ENCODE data around the gene CPN2. TPM values are rescaled to one million over a fixed set of nuclear protein-coding genes. Genes with fewer than 3 reads are reported as not detected.

The CPN2 gene
- total RNA-seq, 2 experiments from 2014 or later: not detected

DNA sequence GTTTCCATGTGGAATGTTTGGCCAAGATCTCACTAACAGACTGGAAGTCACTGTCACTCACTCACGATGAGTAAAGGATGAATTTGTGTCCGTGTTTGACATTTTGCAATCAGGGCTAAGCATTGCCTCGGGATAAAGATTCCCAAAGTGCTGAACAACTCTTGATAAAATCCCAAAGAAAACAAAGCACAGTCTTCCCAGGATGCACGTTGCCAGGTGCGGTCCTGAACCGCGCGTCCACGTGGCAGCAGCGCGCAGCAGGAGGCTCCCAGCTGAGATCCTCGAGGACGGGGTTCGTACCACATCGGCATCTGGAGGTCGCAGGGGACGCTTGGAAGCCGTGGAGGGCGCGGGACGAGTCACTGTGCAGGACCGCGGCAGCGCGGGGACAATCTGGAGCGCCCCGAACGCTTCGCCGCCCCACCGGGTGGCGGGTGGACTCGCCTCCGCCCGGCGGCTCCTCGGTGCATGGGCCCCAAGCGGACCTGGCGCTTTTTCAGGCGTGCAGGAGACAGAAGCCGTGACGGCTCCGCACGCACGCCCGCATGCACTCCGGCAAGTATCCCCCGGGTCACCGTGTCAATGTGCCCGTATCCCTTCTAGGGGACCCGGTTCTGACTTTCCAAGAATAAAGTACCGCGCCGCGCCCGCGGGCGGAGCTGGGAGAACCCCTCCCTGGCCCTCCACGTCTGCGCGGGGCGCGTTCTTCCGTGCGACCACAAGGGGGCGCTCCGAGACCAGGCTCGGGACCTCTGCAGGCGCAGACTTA, 17.7 kb downstream of the CPN2 start:
- H3K4me1 Mint-ChIP-seq: peaks cover 2% of the 10 kb centered on the region
- no peak overlapping the region for H3K27ac Mint-ChIP-seq
- H3K9me3 Mint-ChIP-seq: no peaks in the 10 kb centered on the region
- peak; percentile 88 for DNase-seq
- no peaks in the 10 kb centered on the region for H3K36me3 Mint-ChIP-seq
- H3K4me3 Mint-ChIP-seq: peak overlapping the region; percentile 75
- H3K27me3 Mint-ChIP-seq: peaks cover 26% of the 10 kb centered on the region

DNA sequence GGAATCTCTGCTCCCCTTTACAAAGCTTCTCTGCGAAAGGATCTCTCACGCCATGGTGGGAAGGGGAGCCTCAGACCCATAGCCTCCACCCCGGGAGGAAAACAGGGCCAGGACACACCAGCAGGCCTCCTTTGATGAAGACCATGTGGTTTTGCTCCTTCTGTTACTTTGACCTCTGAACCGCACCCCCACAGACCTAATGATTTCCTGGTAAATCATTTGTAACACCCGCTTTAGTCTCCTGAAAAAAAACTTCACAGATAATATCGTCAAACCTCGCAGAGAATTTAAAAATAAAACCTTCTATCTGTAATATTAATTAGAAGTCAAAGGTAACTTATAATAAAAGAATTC, 18.3 kb downstream of the CPN2 start:
- no peak overlapping the region for H3K4me3 Mint-ChIP-seq
- peaks cover 2% of the 10 kb centered on the region for H3K4me1 Mint-ChIP-seq
- DNase-seq: no peak
- H3K27ac Mint-ChIP-seq: no peak overlapping the region
- H3K9me3 Mint-ChIP-seq: no peaks in the 10 kb centered on the region
- peaks cover 26% of the 10 kb centered on the region for H3K27me3 Mint-ChIP-seq
- H3K36me3 Mint-ChIP-seq: no peaks in the 10 kb centered on the region

DNA sequence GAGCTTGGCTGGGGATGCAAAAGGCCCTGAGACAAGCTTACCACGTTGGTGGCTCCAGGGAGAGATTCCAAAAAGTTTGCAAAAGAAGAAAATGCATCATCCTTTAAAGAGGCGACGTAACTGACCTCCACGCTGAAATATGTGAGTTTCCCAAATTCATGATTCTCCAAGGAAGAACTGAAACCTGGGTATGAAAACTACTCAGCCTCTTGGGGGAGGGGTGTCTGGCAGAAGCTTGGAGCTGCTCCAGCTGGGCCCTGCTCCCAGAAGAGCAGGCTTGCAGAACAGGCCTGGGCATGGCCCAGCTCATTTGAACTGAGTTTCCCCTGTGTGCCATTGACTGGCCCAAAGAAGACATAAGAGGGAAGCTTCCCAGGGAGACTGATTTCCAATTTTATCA, 20.5 kb downstream of the CPN2 start:
- Mint-ChIP-seq H3K27ac (no peak overlapping the region), H3K9me3 (no peaks in the 10 kb centered on the region), H3K4me3 (no peak overlapping the region), H3K4me1 (peaks cover 2% of the 10 kb centered on the region), H3K27me3 (peaks cover 26% of the 10 kb centered on the region), H3K36me3 (no peaks in the 10 kb centered on the region)
- no peak for DNase-seq

DNA sequence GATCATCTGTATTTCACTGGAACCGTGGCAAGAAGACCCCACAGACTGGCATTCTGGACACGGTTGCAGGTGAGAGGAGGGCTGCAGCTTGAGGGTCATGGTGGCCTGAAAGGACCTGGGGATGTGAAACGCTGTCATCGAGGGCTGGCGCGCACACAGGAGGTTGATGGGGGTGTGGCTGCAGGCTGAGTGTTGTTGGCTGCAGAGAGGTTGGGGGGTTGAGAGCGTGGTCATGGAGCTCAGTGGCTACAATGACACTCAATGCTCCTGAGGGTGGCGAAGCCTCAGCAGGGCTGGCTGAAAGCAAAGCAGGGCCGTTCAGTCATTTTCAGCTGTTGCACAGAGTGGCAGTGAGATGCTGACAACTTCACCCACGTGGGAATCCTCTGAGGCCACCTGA, 21.0 kb downstream of the CPN2 start:
- Mint-ChIP-seq H3K4me1 (peaks cover 2% of the 10 kb centered on the region), H3K9me3 (no peaks in the 10 kb centered on the region), H3K4me3 (no peak overlapping the region), H3K27me3 (peaks cover 26% of the 10 kb centered on the region), H3K27ac (no peak overlapping the region), H3K36me3 (no peaks in the 10 kb centered on the region)
- no peak for DNase-seq

DNA sequence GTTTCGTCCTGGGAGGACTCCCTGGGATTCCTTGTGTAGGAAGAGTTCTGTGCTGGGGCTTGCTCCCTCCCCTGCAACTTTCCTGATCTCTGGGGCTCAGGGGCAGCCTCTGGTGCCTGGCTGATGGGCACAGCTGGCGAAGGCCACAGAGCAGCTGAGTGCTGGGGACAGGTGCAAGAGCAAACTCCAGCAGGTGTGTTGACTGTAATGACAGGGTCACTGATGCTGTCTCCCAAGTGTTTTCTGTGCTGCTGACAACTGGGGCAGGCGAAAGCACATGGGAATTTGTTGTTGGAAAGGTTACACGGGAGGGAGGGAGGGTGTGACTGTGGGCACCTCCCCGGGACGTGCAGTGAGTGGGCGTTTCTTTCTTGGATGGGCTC, 21.6 kb downstream of the CPN2 start:
- no peak overlapping the region for H3K27ac Mint-ChIP-seq
- H3K4me1 Mint-ChIP-seq: peaks cover 2% of the 10 kb centered on the region
- no peak for DNase-seq
- H3K36me3 Mint-ChIP-seq: no peaks in the 10 kb centered on the region
- H3K27me3 Mint-ChIP-seq: peaks cover 26% of the 10 kb centered on the region
- H3K4me3 Mint-ChIP-seq: no peak overlapping the region
- H3K9me3 Mint-ChIP-seq: no peaks in the 10 kb centered on the region

DNA sequence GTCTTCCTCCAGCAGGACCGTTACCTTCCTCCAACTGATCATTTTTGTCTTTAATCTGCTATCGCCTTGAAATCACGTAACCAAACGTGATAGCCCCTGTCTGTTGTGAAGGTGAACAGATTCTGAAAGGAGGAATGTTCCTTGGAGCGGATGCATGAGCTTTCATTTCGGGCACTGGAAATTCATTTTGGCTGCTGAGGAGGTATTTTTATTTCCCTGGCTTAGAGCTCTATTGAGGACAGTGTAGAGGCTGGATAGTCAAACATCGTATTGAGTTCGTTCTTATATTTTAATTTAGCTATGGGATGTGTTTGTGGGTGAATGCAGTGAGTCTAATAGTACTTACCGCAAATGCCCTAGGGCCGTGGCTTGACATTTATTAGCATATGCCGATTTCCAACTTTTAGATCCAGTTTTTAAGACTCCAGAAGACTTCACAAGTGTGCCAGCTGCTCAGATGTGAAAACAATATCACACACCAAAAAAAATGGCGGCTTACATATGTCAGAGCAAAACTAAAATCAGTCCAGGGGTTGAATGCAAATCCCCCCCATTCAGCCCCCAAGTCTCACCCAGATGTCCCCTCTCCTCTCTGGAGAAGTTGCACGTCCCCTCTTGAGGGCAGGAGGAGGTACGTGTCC, 22.1 kb downstream of the CPN2 start:
- Mint-ChIP-seq H3K4me3 (no peak overlapping the region), H3K36me3 (no peaks in the 10 kb centered on the region), H3K9me3 (no peaks in the 10 kb centered on the region), H3K27me3 (peaks cover 25% of the 10 kb centered on the region), H3K27ac (no peak overlapping the region), H3K4me1 (peaks cover 2% of the 10 kb centered on the region)
- no peak for DNase-seq

DNA sequence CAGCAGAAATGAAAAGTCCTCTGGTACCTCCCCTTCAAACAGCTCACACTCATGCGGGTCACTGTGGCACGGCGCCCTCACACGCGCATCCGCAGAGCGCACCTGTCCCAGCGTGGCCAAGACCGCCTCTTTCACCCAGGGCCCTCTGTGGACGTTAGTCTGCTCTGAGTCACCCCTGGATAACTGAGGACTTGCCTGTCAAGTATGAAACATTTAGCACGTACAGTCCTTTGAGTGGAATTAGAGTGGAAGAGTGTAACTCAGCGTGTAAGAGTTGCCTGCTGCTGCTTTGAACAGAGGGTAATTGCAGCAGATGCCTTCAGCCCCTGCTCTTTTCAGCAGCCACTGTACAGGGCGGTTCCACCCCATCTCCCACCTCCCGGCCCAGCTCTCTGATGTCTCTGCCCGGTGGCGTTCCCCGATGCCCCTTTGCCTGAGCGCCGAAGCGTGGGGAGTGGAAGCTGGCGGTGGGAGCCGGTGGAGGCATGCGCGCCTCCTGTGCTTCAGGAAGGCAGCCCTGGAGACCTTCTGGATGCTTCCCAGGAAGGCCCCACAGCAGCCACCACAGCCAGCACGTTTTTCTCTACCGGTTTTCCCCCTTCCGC, 23.0 kb downstream of the CPN2 start:
- Mint-ChIP-seq H3K27me3 (peaks cover 18% of the 10 kb centered on the region), H3K4me3 (no peak overlapping the region), H3K4me1 (no peaks in the 10 kb centered on the region), H3K9me3 (no peaks in the 10 kb centered on the region), H3K27ac (no peak overlapping the region), H3K36me3 (no peaks in the 10 kb centered on the region)
- no peak for DNase-seq

DNA sequence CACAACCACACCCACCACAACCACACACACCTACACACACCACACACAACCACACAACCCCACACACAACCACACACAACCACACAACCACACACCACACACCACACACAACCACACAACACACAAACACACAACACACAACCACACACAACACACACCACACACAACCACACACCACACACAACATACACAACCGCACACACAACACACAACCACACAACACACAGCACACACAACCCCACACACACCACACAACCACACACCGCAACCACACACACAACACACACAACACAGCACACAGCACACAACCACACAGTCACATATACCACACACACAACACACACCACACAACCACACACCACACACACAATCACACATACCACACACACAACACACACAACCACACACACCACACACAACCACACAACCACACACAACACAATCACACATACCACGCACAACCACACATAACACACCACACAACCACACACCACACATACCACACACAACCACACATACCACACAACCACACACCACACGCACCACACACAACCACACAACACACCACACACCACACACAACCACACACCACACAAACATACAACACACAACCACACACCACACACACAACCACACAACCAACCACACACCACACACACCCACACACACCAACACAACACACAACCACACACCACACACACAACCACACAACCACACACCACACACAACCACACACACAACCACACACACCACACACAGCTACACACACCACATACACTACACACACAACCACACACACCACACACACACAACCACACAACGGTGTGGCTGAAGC, 23.7 kb downstream of the CPN2 start:
- DNase-seq: no peak
- H3K4me3 Mint-ChIP-seq: no peak overlapping the region
- H3K36me3 Mint-ChIP-seq: no peaks in the 10 kb centered on the region
- H3K4me1 Mint-ChIP-seq: no peaks in the 10 kb centered on the region
- H3K27me3 Mint-ChIP-seq: peaks cover 11% of the 10 kb centered on the region
- no peaks in the 10 kb centered on the region for H3K9me3 Mint-ChIP-seq
- no peak overlapping the region for H3K27ac Mint-ChIP-seq

DNA sequence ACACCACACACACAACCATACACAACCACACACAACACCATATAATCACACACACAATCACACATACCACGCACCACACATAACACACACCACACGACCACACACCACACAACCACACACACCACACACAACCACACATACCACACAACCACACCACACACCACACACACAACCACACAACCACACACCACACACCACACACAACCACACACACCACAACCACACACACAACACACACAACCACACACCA, 24.2 kb downstream of the CPN2 start:
- Mint-ChIP-seq H3K27me3 (peaks cover 5% of the 10 kb centered on the region), H3K36me3 (no peaks in the 10 kb centered on the region), H3K4me1 (no peaks in the 10 kb centered on the region), H3K9me3 (no peaks in the 10 kb centered on the region), H3K27ac (no peak overlapping the region), H3K4me3 (no peak overlapping the region)
- no peak for DNase-seq

DNA sequence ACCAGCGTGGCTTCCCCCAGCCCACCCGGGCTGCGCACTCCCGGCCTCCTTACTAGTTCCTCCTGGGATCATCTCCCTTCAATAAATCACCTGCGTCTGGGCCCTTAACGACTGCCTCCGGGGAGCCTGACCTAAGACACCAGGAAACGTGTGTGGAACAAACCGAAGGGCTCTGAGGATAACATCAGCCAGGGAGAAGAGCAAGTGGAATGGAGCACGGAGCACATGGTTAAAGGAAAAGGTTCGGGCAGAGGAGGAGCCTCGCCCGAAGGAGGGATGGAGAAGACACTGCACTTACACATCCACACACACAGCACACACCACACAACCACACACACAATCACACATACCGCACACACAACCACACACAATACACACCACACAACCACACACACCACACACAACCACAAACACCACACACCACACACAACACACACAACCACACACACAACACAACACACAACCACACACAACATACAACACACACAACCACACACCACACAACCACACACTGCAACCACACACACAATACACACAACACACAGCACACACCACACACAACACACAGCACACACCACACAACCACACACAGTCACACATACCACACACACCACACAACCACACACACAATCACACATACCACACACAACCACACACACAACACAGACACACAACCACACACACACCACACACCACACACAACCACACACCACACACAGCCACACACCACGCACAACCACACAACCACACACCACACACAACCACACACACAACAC, 24.7 kb downstream of the CPN2 start:
- no peak for DNase-seq
- Mint-ChIP-seq H3K4me1 (no peaks in the 10 kb centered on the region), H3K36me3 (no peaks in the 10 kb centered on the region), H3K27ac (no peak overlapping the region), H3K27me3 (peaks cover 2% of the 10 kb centered on the region), H3K9me3 (no peaks in the 10 kb centered on the region), H3K4me3 (no peak overlapping the region)

DNA sequence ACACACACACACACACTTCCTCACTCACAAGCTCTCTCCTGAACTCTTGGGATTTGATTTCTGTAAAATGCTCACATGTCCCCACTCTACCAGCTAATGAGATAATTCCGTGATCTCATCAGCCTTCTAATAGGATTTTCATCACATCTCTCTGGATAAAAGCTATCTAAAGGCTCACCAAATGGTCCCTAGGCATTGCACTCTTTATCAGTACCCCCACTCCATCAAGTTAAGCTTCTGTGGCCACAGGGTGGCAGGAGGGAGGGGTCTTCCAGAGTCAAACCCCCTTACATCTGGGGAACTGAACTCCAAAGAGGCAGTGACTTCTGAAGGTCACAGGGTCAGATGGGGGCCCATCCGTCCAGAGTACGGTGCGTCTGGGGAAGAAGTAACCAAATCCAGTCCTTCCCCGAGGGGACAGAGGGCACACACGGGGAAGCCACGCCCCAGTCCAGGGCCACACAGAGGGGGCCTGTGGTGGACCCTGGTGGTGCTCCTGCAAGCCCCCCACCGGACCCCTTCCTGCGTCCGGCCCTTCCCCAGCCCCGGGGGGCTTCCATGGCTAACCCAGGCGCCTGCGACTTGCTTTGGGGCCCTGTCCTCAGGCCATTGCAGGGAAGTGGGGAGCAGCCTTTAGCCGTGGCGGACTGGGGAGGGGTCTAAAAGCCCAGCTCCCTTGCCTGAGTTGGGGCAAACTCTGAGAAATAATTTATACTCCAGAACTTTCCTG, 25.5 kb downstream of the CPN2 start:
- Mint-ChIP-seq H3K4me3 (no peak overlapping the region), H3K9me3 (no peaks in the 10 kb centered on the region), H3K27ac (no peak overlapping the region), H3K4me1 (no peaks in the 10 kb centered on the region), H3K27me3 (peaks cover 3% of the 10 kb centered on the region), H3K36me3 (no peaks in the 10 kb centered on the region)
- DNase-seq: no peak

DNA sequence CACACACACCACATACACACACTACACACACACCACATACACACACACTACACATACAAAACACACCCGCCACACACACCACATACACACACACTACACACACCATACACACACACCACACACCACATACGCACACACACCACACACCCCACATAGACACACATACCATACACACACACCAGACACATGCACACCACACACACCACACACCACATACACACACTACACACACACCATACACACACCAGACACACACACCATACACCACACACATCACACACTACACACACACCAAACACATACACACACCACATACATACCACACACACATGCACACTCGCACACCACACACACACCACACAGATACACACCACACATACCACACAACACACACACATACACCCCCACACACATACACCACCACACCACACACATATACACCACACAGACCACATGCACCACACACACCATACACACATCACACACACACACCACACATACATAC, 26.3 kb downstream of the CPN2 start:
- Mint-ChIP-seq H3K36me3 (no peaks in the 10 kb centered on the region), H3K9me3 (no peaks in the 10 kb centered on the region), H3K4me1 (no peaks in the 10 kb centered on the region), H3K4me3 (no peak overlapping the region), H3K27me3 (peaks cover 3% of the 10 kb centered on the region), H3K27ac (no peak overlapping the region)
- DNase-seq: no peak

DNA sequence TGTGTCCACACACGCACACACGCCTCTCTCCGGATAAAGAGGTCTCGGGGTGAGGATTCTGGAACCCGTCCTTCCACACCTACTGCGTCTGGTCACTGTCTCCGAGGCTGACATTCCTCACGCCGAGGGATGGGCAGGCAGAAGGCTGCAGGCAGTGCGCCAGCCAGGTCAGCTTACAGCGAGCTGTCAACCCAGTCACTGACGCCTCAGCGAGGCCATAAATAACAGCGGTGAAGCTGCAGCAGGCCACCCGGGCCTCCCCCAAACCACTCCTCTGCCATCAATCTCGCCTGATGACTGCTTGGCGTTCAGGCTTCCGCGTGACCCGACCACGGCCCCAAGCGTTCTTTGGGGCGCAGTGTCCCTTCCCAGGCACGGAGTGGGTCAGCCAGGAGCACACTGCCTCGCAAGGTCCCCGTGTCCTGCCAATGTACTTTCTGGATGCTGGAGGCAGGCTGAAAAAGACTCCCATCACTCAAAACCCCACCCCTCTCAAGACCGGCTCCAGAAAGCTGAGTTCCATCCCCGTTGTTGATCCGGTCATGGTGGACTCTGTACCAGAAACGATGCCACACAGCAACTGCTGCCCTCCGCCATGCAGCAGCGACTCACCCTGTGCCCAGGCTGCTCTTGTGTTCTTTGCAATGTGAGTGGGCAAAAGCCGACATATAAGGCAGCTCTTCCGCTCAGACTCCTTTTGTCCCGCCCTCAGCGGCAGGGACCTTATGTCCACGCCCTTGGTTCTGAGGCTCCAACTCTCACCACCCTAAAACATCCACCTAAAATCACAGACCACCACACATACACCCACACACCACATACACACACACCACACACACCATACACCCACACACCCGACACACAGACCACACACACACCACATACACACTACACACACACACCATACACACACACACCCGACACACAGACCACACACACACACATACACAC, 27.1 kb downstream of the CPN2 start:
- Mint-ChIP-seq H3K9me3 (peaks cover 6% of the 10 kb centered on the region), H3K4me3 (no peak overlapping the region), H3K27me3 (peaks cover 4% of the 10 kb centered on the region), H3K27ac (no peak overlapping the region), H3K4me1 (no peaks in the 10 kb centered on the region), H3K36me3 (no peaks in the 10 kb centered on the region)
- DNase-seq: no peak
